Gastrocnemius medialis (tissue), 4 donors: ENCODE measurements around the gene TRIM71. TPM values are rescaled to one million over a fixed set of nuclear protein-coding genes. Genes with fewer than 3 reads are reported as not detected.

Source experiments
- ATAC-seq, 2 donors: fragments of 150-250 bp; one replicate each; pipeline ENCODE4 v1.9.1; 2016
- DNase-seq, 2 donors: peaks; one replicate each; pipeline ENCODE4 v3.0.0-alpha.2; 2019
- H3K27ac ChIP-seq, 4 donors: fragments of 200-600 bp; sonication (generic); 1 replicate in 1 of 4; 2 replicates in 3 of 4; pipeline ENCODE4 v1.5.1; 2016 to 2018; ENCODE audit warnings: mild to moderate bottlenecking in 2 of 4, moderate library complexity in 1 of 4
- H3K27me3 ChIP-seq, 3 donors: fragments of 200-600 bp; sonication (generic) in 2 of 3; 1 replicate in 1 of 3; 2 replicates in 2 of 3; pipeline versions ENCODE4 v1.5.1 to v1.6.0; 2016 to 2019; ENCODE audit warnings: mild to moderate bottlenecking in 1 of 3, moderate library complexity in 1 of 3
- H3K36me3 ChIP-seq, 2 donors: fragments of 200-600 bp; sonication (generic) in 1 of 2; one replicate each; pipeline ENCODE4 v1.5.1; 2017 to 2018
- H3K4me1 ChIP-seq, 2 donors: fragments of 200-600 bp; sonication (generic) in 1 of 2; one replicate each; pipeline ENCODE4 v1.5.1; 2016 to 2017; ENCODE audit warnings: mild to moderate bottlenecking in 2 of 2
- H3K4me3 ChIP-seq, 4 donors: fragments of 200-600 bp; sonication (generic) in 3 of 4; 1 replicate in 1 of 4; 2 replicates in 3 of 4; pipeline ENCODE4 v1.5.1; 2016 to 2019; ENCODE audit warnings: mild to moderate bottlenecking in 2 of 4
- H3K9me3 ChIP-seq, 3 donors: fragments of 200-600 bp; sonication (generic) in 2 of 3; 1 replicate in 1 of 3; 2 replicates in 2 of 3; pipeline ENCODE4 v1.5.1; 2016 to 2019
- POLR2A ChIP-seq, 2 donors: fragments of 450-650 bp; IDR thresholded peaks; one replicate each; pipeline ENCODE4 v1.6.1; 2017; ENCODE audit warnings: antibody characterized with exemption in 2 of 2, mild to moderate bottlenecking in 2 of 2, moderate library complexity in 2 of 2
- in situ Hi-C, 4 donors: fragments of 200-750 bp; cut with MboI; loops; one replicate each; pipeline versions ENCODE4 v1.15.0 to v1.8.0; 2017; ENCODE audit warnings: low sequenced_read_pairs in 4 of 4
- intact Hi-C: fragments of 100-400 bp; cut with DNase I; formaldehyde crosslinking; loops from one replicate; pipeline ENCODE4 v1.15.1; 2023; ENCODE audit warnings: low total_unique reads
- total RNA-seq, 4 donors: library from RNA; depleted of rRNA; stranded (reverse); fragments of >200 nt; gene quantifications; one replicate each; pipeline versions ENCODE4 v1.1.0 to v1.2.3, GENCODE V29; 2016
- TF ChIP-seq, protein P1 (sequence below), 5 experiments: fragments of 450-650 bp in 3 of 5; fragments of 200-600 bp in 2 of 5; sonication (generic) in 2 of 5; IDR thresholded peaks in 4 of 5; conservative IDR thresholded peaks in 1 of 5; 1 replicate in 4 of 5; 2 replicates in 1 of 5; pipeline ENCODE4 v1.5.1; 2016 to 2019; ENCODE audit warnings: antibody characterized with exemption in 5 of 5, mild to moderate bottlenecking in 3 of 5, moderate library complexity in 3 of 5

Gene TRIM71
- total RNA-seq, 4 donors from 2014 or later: not detected

- in situ Hi-C loops: no loop called here
- no peak overlapping the region for H3K4me3 ChIP-seq
- H3K27me3 ChIP-seq: no peaks in the 10 kb centered on the region
- H3K36me3 ChIP-seq: no peaks in the 10 kb centered on the region
- intact Hi-C loops: no loop called here
- TF ChIP-seq, protein P1, sequence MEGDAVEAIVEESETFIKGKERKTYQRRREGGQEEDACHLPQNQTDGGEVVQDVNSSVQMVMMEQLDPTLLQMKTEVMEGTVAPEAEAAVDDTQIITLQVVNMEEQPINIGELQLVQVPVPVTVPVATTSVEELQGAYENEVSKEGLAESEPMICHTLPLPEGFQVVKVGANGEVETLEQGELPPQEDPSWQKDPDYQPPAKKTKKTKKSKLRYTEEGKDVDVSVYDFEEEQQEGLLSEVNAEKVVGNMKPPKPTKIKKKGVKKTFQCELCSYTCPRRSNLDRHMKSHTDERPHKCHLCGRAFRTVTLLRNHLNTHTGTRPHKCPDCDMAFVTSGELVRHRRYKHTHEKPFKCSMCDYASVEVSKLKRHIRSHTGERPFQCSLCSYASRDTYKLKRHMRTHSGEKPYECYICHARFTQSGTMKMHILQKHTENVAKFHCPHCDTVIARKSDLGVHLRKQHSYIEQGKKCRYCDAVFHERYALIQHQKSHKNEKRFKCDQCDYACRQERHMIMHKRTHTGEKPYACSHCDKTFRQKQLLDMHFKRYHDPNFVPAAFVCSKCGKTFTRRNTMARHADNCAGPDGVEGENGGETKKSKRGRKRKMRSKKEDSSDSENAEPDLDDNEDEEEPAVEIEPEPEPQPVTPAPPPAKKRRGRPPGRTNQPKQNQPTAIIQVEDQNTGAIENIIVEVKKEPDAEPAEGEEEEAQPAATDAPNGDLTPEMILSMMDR (IDR thresholded peaks at IDR 0.05 in 4 of 5, conservative IDR thresholded peaks at IDR 0.05 in 1 of 5): no peak
- TF ChIP-seq POLR2A (IDR thresholded peaks at IDR 0.05): no peak
- DNase-seq (no peak), ATAC-seq (no peak)
- H3K4me1 ChIP-seq: no peaks in the 10 kb centered on the region
- no peak overlapping the region for H3K27ac ChIP-seq
- no peaks in the 10 kb centered on the region for H3K9me3 ChIP-seq
Observed at GRCh38 chr3:32859604-32860237, 41.9 kb downstream of the TRIM71 start.

DNA sequence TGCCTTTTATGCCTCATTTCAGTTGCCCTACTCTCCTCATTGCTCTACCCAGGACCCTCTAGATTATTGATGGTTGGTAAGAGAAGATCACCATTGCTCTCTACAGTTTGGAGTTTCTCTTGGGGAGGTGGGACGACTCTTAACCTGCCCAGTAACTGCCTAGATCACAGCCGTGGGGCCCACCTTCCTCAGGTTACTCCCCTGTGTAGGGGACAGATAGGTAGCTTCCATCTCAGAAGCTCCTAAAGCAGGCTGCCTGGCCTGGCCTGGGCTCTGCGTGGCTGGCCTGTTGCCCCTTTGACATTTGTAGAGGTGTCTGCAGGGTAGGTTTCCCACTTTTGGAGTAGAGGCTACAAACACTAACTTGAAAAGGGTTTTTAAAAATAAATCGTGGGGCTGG lies 42.7 kb downstream of the TRIM71 start:
- no peak overlapping the region for H3K4me3 ChIP-seq
- intact Hi-C loops (no loop called here), in situ Hi-C loops (no loop called here)
- no peaks in the 10 kb centered on the region for H3K9me3 ChIP-seq
- H3K4me1 ChIP-seq: no peaks in the 10 kb centered on the region
- ATAC-seq (no peak), DNase-seq (no peak)
- TF ChIP-seq POLR2A (IDR thresholded peaks at IDR 0.05): no peak
- TF ChIP-seq, protein P1 (IDR thresholded peaks at IDR 0.05 in 4 of 5, conservative IDR thresholded peaks at IDR 0.05 in 1 of 5): no peak
- no peaks in the 10 kb centered on the region for H3K36me3 ChIP-seq
- no peak overlapping the region for H3K27ac ChIP-seq
- H3K27me3 ChIP-seq: no peaks in the 10 kb centered on the region

- in situ Hi-C loops (no loop called here), intact Hi-C loops (no loop called here)
- Histone ChIP-seq H3K27me3 (no peaks in the 10 kb centered on the region), H3K27ac (no peak overlapping the region), H3K9me3 (no peaks in the 10 kb centered on the region), H3K4me1 (no peaks in the 10 kb centered on the region), H3K4me3 (no peak overlapping the region), H3K36me3 (no peaks in the 10 kb centered on the region)
- no peak for ATAC-seq
- DNase-seq: no peak
- no peak for TF ChIP-seq POLR2A (IDR thresholded peaks at IDR 0.05)
- TF ChIP-seq, protein P1 (IDR thresholded peaks at IDR 0.05 in 4 of 5, conservative IDR thresholded peaks at IDR 0.05 in 1 of 5): no peak
Observed at GRCh38 chr3:32861681-32862080, 43.9 kb downstream of the TRIM71 start.

DNA sequence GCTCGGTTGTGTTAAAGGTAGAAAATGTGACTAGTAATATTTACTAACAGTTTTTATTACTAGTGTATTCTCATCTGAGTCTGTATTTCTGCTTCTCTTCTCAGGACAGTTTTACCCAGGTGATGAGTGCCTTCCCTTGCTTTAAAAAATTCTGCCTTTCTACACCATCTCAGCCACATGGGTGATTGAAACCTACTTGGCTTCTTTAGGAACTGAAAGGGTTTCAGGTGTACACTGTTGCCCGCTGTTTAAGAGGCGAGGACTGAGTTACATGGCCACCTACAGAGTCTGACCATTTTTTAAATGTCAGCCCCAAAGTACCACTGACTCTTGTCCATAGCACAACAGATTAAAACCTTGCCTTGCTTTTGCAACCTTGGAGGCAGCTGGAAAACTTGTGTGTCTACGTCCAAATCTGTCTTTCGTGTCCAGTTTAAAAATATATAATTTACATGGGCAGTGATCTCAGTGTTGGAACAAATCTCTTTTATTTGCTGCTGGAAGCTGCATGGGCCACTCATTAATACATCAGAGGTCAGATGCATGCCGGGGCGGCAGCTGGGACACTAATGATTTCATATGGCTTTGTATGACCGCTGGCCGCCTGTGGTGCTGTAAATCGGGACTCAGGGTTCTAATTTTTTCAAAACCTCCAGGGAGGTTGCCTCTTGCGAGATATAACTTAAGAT lies 44.6 kb downstream of the TRIM71 start:
- Histone ChIP-seq H3K36me3 (no peaks in the 10 kb centered on the region), H3K9me3 (no peaks in the 10 kb centered on the region), H3K4me1 (no peaks in the 10 kb centered on the region), H3K4me3 (no peak overlapping the region), H3K27ac (no peak overlapping the region), H3K27me3 (no peaks in the 10 kb centered on the region)
- in situ Hi-C loops: no loop called here
- no peak for TF ChIP-seq POLR2A (IDR thresholded peaks at IDR 0.05)
- TF ChIP-seq, protein P1 (IDR thresholded peaks at IDR 0.05 in 4 of 5, conservative IDR thresholded peaks at IDR 0.05 in 1 of 5): no peak
- ATAC-seq: no peak
- intact Hi-C loops: no loop called here
- no peak for DNase-seq
